HepG2 (cell line): ENCODE results near the gene PRXL2A. TPM values are rescaled to one million over a fixed set of nuclear protein-coding genes. Genes with fewer than 3 reads are reported as not detected.

Experiments used
- BRF2 ChIP-seq: sonication (generic); formaldehyde crosslinking; IDR thresholded peaks from 2 replicates; pipeline ENCODE4 v1.8.1; 2022; ENCODE audit warnings: mild to moderate bottlenecking, missing genetic modification reagents
- CREB1 ChIP-seq, 2 experiments: fragments of 450-650 bp in 1 of 2; IDR thresholded peaks; 2 replicates each; pipeline ENCODE4 v1.6.1; 2016 to 2017; ENCODE audit warnings: control low read depth in 1 of 2, mild to moderate bottlenecking in 1 of 2, missing compliant biosample characterization in 1 of 2, missing genetic modification characterization in 1 of 2
- DBP ChIP-seq: sonication (generic); formaldehyde crosslinking; IDR thresholded peaks from 2 replicates; pipeline ENCODE4 v1.4.0; 2020; ENCODE audit warnings: missing genetic modification reagents; ENCODE audit errors: not compliant biosample characterization
- EEA1 ChIP-seq: sonication (generic); formaldehyde crosslinking; IDR thresholded peaks from 2 replicates; pipeline ENCODE4 v1.5.1; 2020; ENCODE audit warnings: mild to moderate bottlenecking, missing genetic modification reagents, borderline replicate concordance
- KLF12 ChIP-seq: sonication (generic); formaldehyde crosslinking; IDR thresholded peaks from 2 replicates; pipeline ENCODE4 v1.4.0; 2020; ENCODE audit warnings: missing genetic modification reagents, borderline replicate concordance
- KLF16 ChIP-seq, 2 experiments: sonication (generic) in 1 of 2; formaldehyde crosslinking in 1 of 2; IDR thresholded peaks; 2 replicates each; pipeline versions ENCODE4 v1.6.1 to v1.8.0; 2016 to 2023; ENCODE audit warnings: missing genetic modification reagents in 2 of 2, missing compliant biosample characterization in 1 of 2
- NONO ChIP-seq, 2 experiments: fragments of 450-650 bp in 1 of 2; sonication (generic) in 1 of 2; formaldehyde crosslinking in 1 of 2; IDR thresholded peaks in 1 of 2; conservative IDR thresholded peaks in 1 of 2; 2 replicates each; pipeline versions ENCODE4 v1.6.1 to v1.8.0; 2017 to 2022; ENCODE audit warnings: mild to moderate bottlenecking in 1 of 2, missing genetic modification reagents in 1 of 2, moderate library complexity in 1 of 2
- RXRB ChIP-seq: IDR thresholded peaks from 2 replicates; pipeline ENCODE4 v1.6.1; 2016; ENCODE audit warnings: borderline replicate concordance, missing genetic modification reagents, missing compliant biosample characterization
- SMAD9 ChIP-seq: sonication (generic); formaldehyde crosslinking; IDR thresholded peaks from 2 replicates; pipeline ENCODE4 v1.5.1; 2020; ENCODE audit warnings: mild to moderate bottlenecking, missing genetic modification reagents
- STAG1 ChIP-seq: sonication (generic); formaldehyde crosslinking; IDR thresholded peaks from 2 replicates; pipeline ENCODE4 v1.4.0; 2020; ENCODE audit warnings: missing genetic modification reagents
- UBTF ChIP-seq: sonication (generic); formaldehyde crosslinking; IDR thresholded peaks from 2 replicates; pipeline ENCODE4 v1.4.0; 2020; ENCODE audit warnings: mild to moderate bottlenecking, missing genetic modification reagents
- ZBTB21 ChIP-seq: sonication (generic); formaldehyde crosslinking; IDR thresholded peaks from 2 replicates; pipeline ENCODE4 v1.4.0; 2020; ENCODE audit warnings: missing genetic modification reagents
- ZBTB7B ChIP-seq: sonication (generic); formaldehyde crosslinking; IDR thresholded peaks from 2 replicates; pipeline ENCODE4 v1.4.0; 2020; ENCODE audit warnings: missing genetic modification reagents
- ZFP36L2 ChIP-seq: sonication (generic); formaldehyde crosslinking; IDR thresholded peaks from 2 replicates; pipeline ENCODE4 v1.4.0; 2020; ENCODE audit warnings: missing genetic modification reagents
- ZNF329 ChIP-seq: sonication (generic); formaldehyde crosslinking; IDR thresholded peaks from 2 replicates; pipeline ENCODE4 v1.9.0; 2021; ENCODE audit warnings: low read depth, mild to moderate bottlenecking, missing genetic modification reagents
- ZNF556 ChIP-seq: sonication (generic); formaldehyde crosslinking; IDR thresholded peaks from 2 replicates; pipeline ENCODE4 v1.4.0; 2020; ENCODE audit warnings: mild to moderate bottlenecking, missing genetic modification reagents, borderline replicate concordance
- ZNF569 ChIP-seq: sonication (generic); formaldehyde crosslinking; IDR thresholded peaks from 2 replicates; pipeline ENCODE4 v1.5.0; 2020; ENCODE audit warnings: mild to moderate bottlenecking, missing genetic modification reagents, moderate library complexity, borderline replicate concordance
- polyA plus RNA-seq, 8 experiments: library from polyadenylated mRNA; depleted of rRNA in 3 of 8; stranded (reverse) in 7 of 8; unstranded in 1 of 8; fragments of >200 nt; fragmentation: Illumina TruSeq in 4 of 8; extraction: Trizol in 4 of 8; gene quantifications; 2 replicates each; pipeline versions ENCODE4 v1.2.1 to v1.2.3, GENCODE V29; 2011 to 2016; ENCODE audit warnings: low read depth in 4 of 8, missing spikeins in 1 of 8, mixed read lengths in 1 of 8; ENCODE audit not compliant: insufficient read depth in 1 of 8
- total RNA-seq, 5 experiments: library from RNA; depleted of rRNA; stranded (reverse); fragments of >200 nt; fragmentation: Illumina TruSeq; extraction: Trizol; gene quantifications; 2 replicates each; pipeline ENCODE4 v1.2.3, GENCODE V29; 2016; ENCODE audit warnings: low read depth in 1 of 5
- TF ChIP-seq, protein P1 (sequence below): sonication (generic); formaldehyde crosslinking; IDR thresholded peaks from 2 replicates; pipeline ENCODE4 v1.9.0; 2021; ENCODE audit warnings: missing genetic modification reagents, borderline replicate concordance
- TF ChIP-seq, protein P2 (sequence below): sonication (generic); formaldehyde crosslinking; IDR thresholded peaks from 2 replicates; pipeline ENCODE4 v1.5.1; 2020; ENCODE audit warnings: missing genetic modification reagents, mild to moderate bottlenecking, borderline replicate concordance

Gene PRXL2A
- total and polyA plus RNA-seq, 2 of the 13 experiments (the other 11 are each of a cell fraction or from before 2014, with no cell fraction given) = 43.9 to 79.9 TPM

- TF ChIP-seq, protein P1, sequence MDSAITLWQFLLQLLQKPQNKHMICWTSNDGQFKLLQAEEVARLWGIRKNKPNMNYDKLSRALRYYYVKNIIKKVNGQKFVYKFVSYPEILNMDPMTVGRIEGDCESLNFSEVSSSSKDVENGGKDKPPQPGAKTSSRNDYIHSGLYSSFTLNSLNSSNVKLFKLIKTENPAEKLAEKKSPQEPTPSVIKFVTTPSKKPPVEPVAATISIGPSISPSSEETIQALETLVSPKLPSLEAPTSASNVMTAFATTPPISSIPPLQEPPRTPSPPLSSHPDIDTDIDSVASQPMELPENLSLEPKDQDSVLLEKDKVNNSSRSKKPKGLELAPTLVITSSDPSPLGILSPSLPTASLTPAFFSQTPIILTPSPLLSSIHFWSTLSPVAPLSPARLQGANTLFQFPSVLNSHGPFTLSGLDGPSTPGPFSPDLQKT = no peak
- TF ChIP-seq ZNF556 (CRISPR knock-in tag) (no peak), ZNF329 (no peak), NONO (IDR thresholded peaks at IDR 0.05) (no peak), NONO (CRISPR knock-in tag; conservative IDR thresholded peaks at IDR 0.05) (peak; percentile 88), EEA1 (CRISPR knock-in tag) (0 out of 2 replicates have a peak, but pooled peaks have one; percentile 65), RXRB (no peak; the same call in 1 of the 2 replicates), KLF16 (CRISPR knock-in tag; IDR thresholded peaks at IDR 0.05) (peak in 1 of 2 experiments; percentile 76; a peak in 1 of 4 replicates), DBP (no peak), BRF2 (CRISPR knock-in tag) (no peak), STAG1 (CRISPR knock-in tag) (peak; percentile 18; the same call in 1 of the 2 replicates), ZBTB21 (CRISPR knock-in tag) (no peak), ZNF569 (no peak), ZBTB7B (CRISPR knock-in tag) (peak; percentile 90), SMAD9 (CRISPR knock-in tag) (no peak), ZFP36L2 (no peak), KLF12 (CRISPR knock-in tag) (0 out of 2 replicates have a peak, but pooled peaks have one; percentile 75), UBTF (peak; percentile 83), CREB1 (IDR thresholded peaks at IDR 0.05) (0 out of 2 replicates have a peak, but pooled peaks have one; percentile 3), CREB1 (CRISPR knock-in tag; IDR thresholded peaks at IDR 0.05) (no peak)
- TF ChIP-seq, protein P2, sequence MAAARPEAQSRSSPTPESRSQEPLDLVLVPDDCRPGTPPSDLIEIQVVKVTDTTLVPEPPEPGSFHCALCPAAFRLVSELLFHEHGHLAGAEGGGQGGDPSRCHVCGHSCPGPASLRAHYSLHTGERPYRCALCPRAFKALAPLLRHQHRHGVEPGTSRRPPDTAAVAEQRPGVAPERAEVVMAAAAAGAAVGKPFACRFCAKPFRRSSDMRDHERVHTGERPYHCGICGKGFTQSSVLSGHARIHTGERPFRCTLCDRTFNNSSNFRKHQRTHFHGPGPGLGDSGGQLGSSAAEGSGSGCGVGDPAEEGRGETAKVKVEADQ (CRISPR knock-in tag) = peak; percentile 71; the same call in 1 of the 2 replicates
Measured at GRCh38 chr10:80408242-80409101, at the start of gene PRXL2A (continued).
